ENCODE results near the gene UBL4A.

GRCh38 chrX:154534526-154535322 lies 48.3 kb upstream of the UBL4A start:
- no peak for TF ChIP-seq JUND (IDR thresholded peaks at IDR 0.05)
- TF ChIP-seq, protein P1, sequence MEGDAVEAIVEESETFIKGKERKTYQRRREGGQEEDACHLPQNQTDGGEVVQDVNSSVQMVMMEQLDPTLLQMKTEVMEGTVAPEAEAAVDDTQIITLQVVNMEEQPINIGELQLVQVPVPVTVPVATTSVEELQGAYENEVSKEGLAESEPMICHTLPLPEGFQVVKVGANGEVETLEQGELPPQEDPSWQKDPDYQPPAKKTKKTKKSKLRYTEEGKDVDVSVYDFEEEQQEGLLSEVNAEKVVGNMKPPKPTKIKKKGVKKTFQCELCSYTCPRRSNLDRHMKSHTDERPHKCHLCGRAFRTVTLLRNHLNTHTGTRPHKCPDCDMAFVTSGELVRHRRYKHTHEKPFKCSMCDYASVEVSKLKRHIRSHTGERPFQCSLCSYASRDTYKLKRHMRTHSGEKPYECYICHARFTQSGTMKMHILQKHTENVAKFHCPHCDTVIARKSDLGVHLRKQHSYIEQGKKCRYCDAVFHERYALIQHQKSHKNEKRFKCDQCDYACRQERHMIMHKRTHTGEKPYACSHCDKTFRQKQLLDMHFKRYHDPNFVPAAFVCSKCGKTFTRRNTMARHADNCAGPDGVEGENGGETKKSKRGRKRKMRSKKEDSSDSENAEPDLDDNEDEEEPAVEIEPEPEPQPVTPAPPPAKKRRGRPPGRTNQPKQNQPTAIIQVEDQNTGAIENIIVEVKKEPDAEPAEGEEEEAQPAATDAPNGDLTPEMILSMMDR (IDR thresholded peaks at IDR 0.05 in 2 of 3, conservative IDR thresholded peaks at IDR 0.05 in 1 of 3; ENCODE audit: borderline replicate concordance in 1 of 3, insufficient read depth in 1 of 3, low read depth in 2 of 3, low read length in 2 of 3) = peak in 2 of 3 experiments; percentile 79 to 86; a peak in 4 of 6 replicates
- TF ChIP-seq EZH2 (IDR thresholded peaks at IDR 0.05) = no peak
